WERI-Rb-1 (cell line): ENCODE measurements around the gene LRRC37A3.
"Not testable (repeated sequence)": the region's sequence is repeated elsewhere in the genome, so short reads cannot be mapped to it uniquely, and the experiment has no call there.

Experiments used
- DNase-seq: peaks from one replicate; pipeline ENCODE4 v3.0.0-alpha.2; 2020
- H3K27ac ChIP-seq: fragments of 250-450 bp; sonication (Bioruptor Pico); 2 replicates; pipeline ENCODE4 v1.5.1; 2020; ENCODE audit warnings: mild to moderate bottlenecking, moderate library complexity
- H3K27me3 ChIP-seq: fragments of 250-450 bp; sonication (Bioruptor Pico); 2 replicates; pipeline ENCODE4 v1.5.1; 2021; ENCODE audit warnings: mild to moderate bottlenecking, low read depth, moderate library complexity; ENCODE audit not compliant: insufficient read depth, severe bottlenecking
- H3K36me3 ChIP-seq: fragments of 250-450 bp; sonication (Bioruptor Pico); 2 replicates; pipeline ENCODE4 v1.5.1; 2020; ENCODE audit warnings: mild to moderate bottlenecking, moderate library complexity
- H3K4me3 ChIP-seq: 2 replicates; pipeline ENCODE4 v1.5.1; 2011; ENCODE audit warnings: low read depth, mild to moderate bottlenecking, control low read depth, low read length
- H3K9me3 ChIP-seq: fragments of 250-450 bp; sonication (Bioruptor Pico); 2 replicates; pipeline ENCODE4 v1.5.1; 2021; ENCODE audit warnings: mild to moderate bottlenecking, moderate library complexity; ENCODE audit not compliant: severe bottlenecking
- CTCF ChIP-seq: IDR thresholded peaks from 2 replicates; pipeline ENCODE4 v1.5.1; 2011; ENCODE audit warnings: low read depth, mild to moderate bottlenecking, control low read depth, inconsistent platforms, low read length

The LRRC37A3 gene

GRCh38 chr17:64938290-64938689 lies 19.0 kb upstream of the LRRC37A3 start:
- Histone ChIP-seq H3K36me3 (no peaks in the 10 kb centered on the region), H3K27ac (no peak overlapping the region), H3K4me3 (no peak overlapping the region), H3K27me3 (no peaks in the 10 kb centered on the region), H3K9me3 (no peaks in the 10 kb centered on the region)
- no peak for DNase-seq
- TF ChIP-seq CTCF, result no peak

GRCh38 chr17:64936117-64936516 lies 16.8 kb upstream of the LRRC37A3 start:
- Histone ChIP-seq H3K27ac (no peak overlapping the region), H3K9me3 (no peaks in the 10 kb centered on the region), H3K36me3 (no peaks in the 10 kb centered on the region), H3K4me3 (no peak overlapping the region), H3K27me3 (no peaks in the 10 kb centered on the region)
- no peak for TF ChIP-seq CTCF
- DNase-seq, result no peak

GRCh38 chr17:64934284-64934778 lies 15.1 kb upstream of the LRRC37A3 start:
- H3K27me3 ChIP-seq, DNase-seq, H3K9me3 ChIP-seq, H3K4me3 ChIP-seq, H3K36me3 ChIP-seq, H3K27ac ChIP-seq: not testable (repeated sequence)

- H3K9me3 ChIP-seq, DNase-seq, H3K4me3 ChIP-seq, H3K27me3 ChIP-seq, H3K36me3 ChIP-seq, H3K27ac ChIP-seq: not testable (repeated sequence)
Observed at GRCh38 chr17:64932850-64933249, 13.6 kb upstream of the LRRC37A3 start.

GRCh38 chr17:64930374-64930773 lies 11.1 kb upstream of the LRRC37A3 start:
- DNase-seq, H3K36me3 ChIP-seq, H3K27me3 ChIP-seq, H3K27ac ChIP-seq, H3K4me3 ChIP-seq, H3K9me3 ChIP-seq: not testable (repeated sequence)

GRCh38 chr17:64929419-64930209 lies 10.3 kb upstream of the LRRC37A3 start:
- not testable (repeated sequence) for H3K9me3 ChIP-seq, DNase-seq, H3K4me3 ChIP-seq, H3K27ac ChIP-seq, H3K36me3 ChIP-seq, H3K27me3 ChIP-seq

GRCh38 chr17:64928701-64929100 lies 9.4 kb upstream of the LRRC37A3 start:
- DNase-seq, H3K27ac ChIP-seq: not testable (repeated sequence)

GRCh38 chr17:64927444-64927843 lies 8.2 kb upstream of the LRRC37A3 start:
- DNase-seq, result peak; percentile 60
- H3K9me3 ChIP-seq, H3K27me3 ChIP-seq, H3K36me3 ChIP-seq, H3K27ac ChIP-seq, H3K4me3 ChIP-seq: not testable (repeated sequence)
- peak; percentile 32; the same call in 1 of the 2 replicates for TF ChIP-seq CTCF

More at GRCh38 chr17:64928701-64929100, 9.4 kb upstream of the LRRC37A3 start:
- H3K4me3 ChIP-seq, H3K36me3 ChIP-seq, H3K9me3 ChIP-seq, H3K27me3 ChIP-seq: not testable (repeated sequence)

- H3K36me3 ChIP-seq, H3K9me3 ChIP-seq, DNase-seq, H3K4me3 ChIP-seq, H3K27me3 ChIP-seq, H3K27ac ChIP-seq: not testable (repeated sequence)
Observed at GRCh38 chr17:64926430-64926829, 7.2 kb upstream of the LRRC37A3 start.

- H3K27ac ChIP-seq, DNase-seq, H3K27me3 ChIP-seq, H3K36me3 ChIP-seq, H3K9me3 ChIP-seq, H3K4me3 ChIP-seq: not testable (repeated sequence)
Observed at GRCh38 chr17:64925244-64925643, 6.0 kb upstream of the LRRC37A3 start.

GRCh38 chr17:64923051-64923568 lies 3.8 kb upstream of the LRRC37A3 start:
- not testable (repeated sequence) for H3K27me3 ChIP-seq, H3K36me3 ChIP-seq, H3K4me3 ChIP-seq, H3K9me3 ChIP-seq, DNase-seq, H3K27ac ChIP-seq
